PFSK-1 (cell line): ENCODE data around the gene STK38L.

Experiments used
- REST ChIP-seq, 2 experiments: IDR thresholded peaks; 2 replicates each; pipeline versions ENCODE4 v1.6.1 to v1.8.0; 2011 to 2012; ENCODE audit warnings: low read depth in 2 of 2, low read length in 2 of 2, control low read depth in 1 of 2, inconsistent platforms in 1 of 2, mild to moderate bottlenecking in 1 of 2, moderate library complexity in 1 of 2; ENCODE audit not compliant: insufficient read depth in 1 of 2
- TAF1 ChIP-seq: IDR thresholded peaks from 2 replicates; pipeline ENCODE4 v1.6.1; 2012; ENCODE audit warnings: low read length, control low read depth, borderline replicate concordance; ENCODE audit not compliant: insufficient read depth

GRCh38 chr12:27233814-27234213 is 10.3 kb upstream of the STK38L start:
- TF ChIP-seq TAF1 (no peak), REST (IDR thresholded peaks at IDR 0.05; ENCODE audit: insufficient read depth in 1 of 2, low read depth in 2 of 2, low read length in 2 of 2) (no peak)
